ENCODE measurements around the gene DENND1A.

- TF ChIP-seq POLR2A (IDR thresholded peaks at IDR 0.05) (no peak), CTCF (IDR thresholded peaks at IDR 0.05) (no peak), POLR2AphosphoS5 (IDR thresholded peaks at IDR 0.05) (no peak), EP300 (IDR thresholded peaks at IDR 0.05) (no peak)
Observed at GRCh38 chr9:123438321-123438720, 491.6 kb downstream of the DENND1A start.
